ENCODE results near the gene TMEM269.

The TMEM269 gene, protein sequence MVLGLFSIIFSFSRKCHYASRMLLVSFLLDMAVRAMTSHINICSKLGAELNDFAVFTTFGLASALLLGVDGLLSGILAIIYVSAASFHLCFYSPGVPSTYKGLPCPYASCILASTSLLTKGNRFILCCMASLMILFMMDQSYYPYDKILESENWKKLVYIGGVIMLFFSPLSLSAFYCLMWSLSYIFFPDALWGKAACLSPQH

DNA sequence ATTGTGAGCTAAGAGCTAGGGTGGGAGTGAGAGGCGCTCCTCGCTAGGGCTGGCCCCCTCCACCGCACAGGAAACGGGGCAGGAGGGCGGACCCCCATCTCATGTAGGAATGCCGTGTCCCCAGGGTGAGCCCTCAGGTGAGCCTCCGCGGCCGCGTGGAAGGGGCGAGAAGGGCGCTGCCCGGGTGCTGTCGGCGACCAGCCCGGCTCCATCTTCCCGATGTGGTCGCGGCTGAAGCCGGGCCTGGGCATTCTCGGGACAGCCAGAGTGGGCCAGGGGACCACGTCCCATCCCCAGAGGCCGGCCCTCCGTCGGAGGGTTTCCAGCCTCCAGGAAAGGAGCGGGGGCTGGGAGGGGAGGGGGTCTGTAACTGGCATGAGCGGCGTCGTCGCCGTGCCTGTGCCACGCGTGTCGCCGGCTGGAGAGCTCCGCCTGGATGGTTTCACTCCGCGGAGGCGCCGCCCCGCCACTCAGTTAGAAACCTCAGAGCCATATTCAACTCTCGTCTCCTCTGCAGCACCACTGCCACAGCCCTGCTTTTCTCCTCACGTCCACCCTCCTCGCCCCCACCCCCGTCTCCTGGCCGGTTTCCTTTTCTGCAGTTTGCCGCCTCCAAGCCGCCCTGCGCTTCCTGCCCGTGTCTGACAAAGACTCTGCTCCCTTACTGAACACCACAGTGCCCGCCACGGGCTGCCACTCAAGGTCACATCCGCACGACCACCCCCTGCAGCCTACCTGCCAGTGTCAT lies at the start of gene TMEM269:
TMEM269 (plus strand) TSS at position 46 of the 748 bp plus-strand sequence. CDS start 4,903 bp downstream, outside the sequence.
- peak; percentile 21 for DNase-seq (ENCODE audit: low read depth)

DNA sequence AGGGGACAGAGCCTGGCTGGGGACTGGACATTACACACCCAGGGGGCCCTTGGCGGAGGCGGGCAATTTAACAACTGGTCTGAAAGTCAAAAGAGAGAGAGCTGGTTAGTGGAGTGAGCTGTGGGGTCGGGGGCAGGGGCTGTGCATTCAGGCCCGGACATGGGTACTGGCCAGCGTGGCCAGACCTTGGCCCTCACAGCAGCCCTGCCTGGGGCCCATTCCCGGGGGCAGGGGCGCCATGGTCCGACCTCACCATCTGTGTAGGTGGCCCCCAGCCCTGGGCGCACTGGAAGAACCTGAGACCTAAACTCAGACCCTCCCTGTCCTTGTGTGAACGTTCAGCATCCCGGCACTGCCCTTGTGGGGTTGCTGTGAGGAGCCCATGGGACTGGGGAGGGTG lies 49.7 kb upstream of the TMEM269 start:
- DNase-seq (ENCODE audit: low read depth) = no peak

DNA sequence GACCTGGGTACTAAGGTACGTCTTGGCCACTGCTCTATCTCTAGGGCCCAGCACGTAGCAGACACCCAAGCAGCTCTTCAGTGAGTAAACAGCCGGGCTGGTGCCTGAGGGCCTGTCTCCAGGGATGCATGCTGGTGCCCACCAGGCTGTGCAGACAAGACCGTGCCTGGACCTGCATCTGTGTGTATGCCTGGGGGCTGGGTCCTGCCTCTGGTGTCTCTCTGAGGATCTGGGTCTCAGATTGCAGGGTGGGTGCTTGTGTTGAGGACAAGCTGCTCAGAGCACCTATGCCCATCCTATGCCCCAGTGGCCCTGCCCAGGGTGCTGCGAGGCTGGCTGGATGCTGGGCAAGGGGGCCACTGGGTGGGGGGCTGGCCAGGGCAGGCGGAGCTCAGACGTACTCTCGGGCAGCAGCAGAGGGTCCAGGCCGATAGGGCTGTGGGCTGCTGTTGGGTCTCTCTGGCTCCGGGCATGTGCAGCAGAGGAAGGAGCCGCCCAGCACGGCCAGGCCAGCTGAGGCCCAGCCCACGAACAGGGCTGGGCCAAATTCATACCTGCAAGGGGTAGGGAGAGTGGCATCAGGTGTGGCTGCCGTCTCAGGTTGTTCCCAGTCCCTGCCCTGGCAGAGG lies 49.2 kb upstream of the TMEM269 start:
- no peak for DNase-seq (ENCODE audit: low read depth)

DNA sequence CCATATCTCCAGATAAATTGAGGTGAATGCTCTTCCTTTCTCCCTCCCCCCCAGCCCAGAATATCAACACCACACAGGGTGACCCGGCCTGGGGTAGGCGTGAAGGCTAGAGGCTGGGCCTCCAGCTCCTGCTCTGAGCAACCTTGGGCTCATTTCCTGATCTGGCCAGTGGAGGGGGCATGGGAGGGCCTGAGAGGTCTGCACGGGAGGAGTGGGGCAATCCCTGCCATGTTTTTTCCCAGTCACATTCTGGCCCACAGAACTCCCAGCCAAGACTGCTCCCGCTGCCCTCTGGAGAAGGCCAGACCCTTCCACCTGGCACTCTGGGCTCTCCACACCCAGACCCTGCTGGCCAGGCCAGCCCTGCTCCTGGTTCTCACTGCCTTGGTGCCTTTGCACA lies 48.6 kb upstream of the TMEM269 start:
- DNase-seq (ENCODE audit: low read depth) = no peak

DNA sequence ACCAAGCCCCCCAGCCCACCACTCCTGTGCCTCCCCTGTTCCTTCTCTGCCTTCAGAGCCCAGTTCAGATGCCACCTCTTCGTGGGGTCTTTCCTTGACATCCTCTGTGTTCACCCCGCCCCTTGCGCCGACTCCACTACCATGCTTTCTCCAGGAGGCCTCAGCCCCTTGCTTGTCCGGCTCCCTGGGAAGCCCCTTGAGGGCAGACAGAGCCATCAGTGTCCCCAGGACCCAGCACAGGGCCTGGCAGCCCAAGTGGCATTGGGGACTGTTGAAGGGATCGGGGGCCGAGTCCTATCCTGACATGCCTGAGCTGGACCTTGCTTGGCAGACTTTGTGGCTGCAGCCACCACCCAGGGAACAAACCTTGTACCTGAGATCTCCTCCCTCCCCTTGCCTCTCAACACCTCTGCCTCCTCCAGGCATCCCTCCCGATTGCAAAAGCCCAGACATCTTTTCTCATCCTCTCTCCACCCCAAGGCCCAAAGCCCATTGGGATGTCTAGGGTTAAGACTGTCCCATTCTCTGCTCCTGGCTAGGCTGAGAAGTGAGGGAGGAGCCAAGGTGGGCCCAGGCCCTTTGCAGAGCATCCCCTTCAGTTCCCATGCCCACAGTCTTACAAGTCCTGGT lies 48.1 kb upstream of the TMEM269 start:
- no peak for DNase-seq (ENCODE audit: low read depth)

DNA sequence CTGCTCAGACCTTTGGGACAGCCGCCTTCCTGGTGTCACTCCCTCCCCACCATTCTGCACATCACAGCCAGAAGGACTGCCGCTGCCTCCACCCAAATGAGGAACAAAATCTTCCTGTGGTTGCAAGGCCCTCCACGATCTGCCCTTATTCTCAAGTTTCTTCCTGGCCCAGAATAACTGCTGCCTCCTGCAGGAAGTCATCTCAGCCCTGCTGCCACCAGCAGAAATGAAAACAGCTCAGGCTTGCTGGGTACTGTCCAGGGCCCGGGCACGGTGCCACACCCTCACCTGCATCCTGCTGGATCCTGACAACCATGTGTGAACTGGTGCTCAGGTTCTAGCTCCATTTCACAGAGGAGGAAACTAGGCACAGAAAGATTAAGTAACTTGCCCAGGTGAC lies 47.5 kb upstream of the TMEM269 start:
- no peak for DNase-seq (ENCODE audit: low read depth)

DNA sequence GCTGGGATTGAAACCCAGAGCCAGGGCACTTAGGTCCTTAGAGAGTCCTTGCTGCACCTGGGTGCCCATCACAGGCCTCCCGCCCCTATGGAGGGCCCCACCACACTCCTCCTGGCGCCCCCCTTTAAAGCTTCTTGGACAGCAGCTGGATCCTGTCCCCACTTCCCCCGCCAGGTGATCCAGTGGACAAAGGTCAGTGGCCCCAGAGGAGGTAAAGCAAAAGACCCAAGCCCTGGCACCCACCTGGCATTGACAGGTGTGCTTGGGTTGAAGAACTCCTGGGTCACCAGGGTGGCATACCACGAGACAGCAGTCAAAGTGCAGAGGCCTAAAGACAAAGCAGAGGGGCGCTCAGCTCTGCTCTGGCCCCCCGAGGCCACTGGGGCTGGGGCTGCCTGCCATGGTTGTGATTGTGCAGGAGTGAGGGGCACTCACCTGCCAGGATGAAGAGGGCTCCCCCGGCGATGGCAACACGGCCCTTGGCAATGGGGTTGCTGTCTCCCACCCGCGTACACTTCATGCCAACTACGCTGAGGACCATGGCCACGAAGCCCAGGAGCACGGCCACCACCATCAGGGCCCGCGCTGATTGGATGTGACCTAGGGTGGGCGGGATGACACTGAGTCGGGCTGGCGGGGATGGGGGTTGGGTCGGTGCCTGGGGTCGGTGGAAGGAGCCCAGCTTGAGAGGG lies 46.7 kb upstream of the TMEM269 start:
- no peak for DNase-seq (ENCODE audit: low read depth)

DNA sequence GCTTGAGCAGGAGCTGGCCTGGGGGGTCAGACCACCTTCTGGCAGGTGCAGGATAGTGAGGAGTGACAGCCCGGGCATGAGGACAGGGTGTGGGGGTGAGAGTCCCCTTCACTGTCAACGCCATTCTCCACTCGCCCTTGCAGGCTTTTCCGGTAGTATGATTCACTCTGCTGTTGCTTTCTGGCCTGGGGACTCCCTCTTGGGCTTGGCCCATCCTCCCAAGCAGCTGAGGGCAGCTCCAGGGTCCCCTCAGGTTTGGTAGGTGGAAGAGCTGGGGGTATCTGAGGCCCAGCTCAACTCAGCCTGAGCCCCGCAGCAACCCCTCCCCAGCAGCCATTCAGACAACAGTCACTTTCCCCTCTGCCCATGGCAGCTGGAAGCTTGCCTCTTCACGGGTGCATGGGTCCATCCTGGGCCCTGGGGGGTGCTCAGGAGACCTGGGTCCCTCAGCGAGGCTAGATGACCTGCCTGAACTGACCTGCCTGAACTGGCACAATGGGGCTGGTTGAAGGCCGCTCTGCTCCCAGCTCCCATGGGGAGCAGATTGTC lies 46.0 kb upstream of the TMEM269 start:
- DNase-seq (ENCODE audit: low read depth) = no peak

DNA sequence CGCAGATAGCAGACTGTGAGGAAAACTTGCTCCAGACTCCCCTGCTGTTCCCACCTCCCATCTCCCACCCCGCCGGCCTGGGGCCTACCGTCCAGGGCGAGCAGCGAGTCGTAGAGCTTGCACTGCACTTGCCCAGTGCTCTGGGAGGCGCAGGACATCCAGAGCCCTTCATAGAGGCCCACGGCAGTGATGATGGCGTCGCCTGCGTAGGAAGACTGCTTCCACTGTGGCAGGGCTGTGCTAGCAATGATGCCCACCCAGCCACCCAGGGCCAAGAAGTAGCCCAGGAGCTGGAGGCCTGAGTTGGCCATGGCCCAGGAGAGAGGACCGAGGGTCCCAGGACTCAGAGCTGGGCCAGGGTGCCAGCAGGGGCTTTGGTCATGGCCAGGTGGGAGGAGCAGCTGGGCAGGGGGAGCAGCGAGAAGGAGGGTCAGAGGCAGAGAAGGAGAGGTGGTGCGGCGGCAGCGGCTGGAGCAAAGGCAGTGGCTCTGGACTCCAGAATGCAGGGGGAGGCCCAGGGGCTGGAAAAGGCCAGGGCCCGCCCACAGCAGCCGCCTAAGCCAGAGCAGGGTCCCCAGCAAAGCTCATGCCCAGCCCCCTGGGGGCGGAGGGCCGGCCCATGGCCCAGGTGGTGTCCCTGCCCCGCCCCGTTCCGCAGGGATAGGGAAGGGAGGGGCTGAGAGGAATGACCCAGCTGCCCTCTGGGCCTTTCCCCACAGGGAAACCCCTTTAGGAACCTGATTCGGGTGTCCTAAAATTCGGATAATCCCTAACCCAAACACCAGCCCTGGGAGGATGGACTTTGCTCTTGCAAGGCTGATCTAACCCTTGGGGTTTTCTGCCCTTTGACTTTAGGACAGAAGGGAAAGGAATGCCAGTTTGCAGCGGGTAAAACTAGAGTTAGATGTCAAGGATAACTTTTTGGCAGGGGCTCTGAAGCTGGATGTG lies 44.8 kb upstream of the TMEM269 start, which contains the start of gene CLDN19:
CLDN19 (minus strand) TSS at position 484 of the 948 bp plus-strand sequence; CDS start at position 311, 173 bp downstream.
- no peak for DNase-seq (ENCODE audit: low read depth)

DNA sequence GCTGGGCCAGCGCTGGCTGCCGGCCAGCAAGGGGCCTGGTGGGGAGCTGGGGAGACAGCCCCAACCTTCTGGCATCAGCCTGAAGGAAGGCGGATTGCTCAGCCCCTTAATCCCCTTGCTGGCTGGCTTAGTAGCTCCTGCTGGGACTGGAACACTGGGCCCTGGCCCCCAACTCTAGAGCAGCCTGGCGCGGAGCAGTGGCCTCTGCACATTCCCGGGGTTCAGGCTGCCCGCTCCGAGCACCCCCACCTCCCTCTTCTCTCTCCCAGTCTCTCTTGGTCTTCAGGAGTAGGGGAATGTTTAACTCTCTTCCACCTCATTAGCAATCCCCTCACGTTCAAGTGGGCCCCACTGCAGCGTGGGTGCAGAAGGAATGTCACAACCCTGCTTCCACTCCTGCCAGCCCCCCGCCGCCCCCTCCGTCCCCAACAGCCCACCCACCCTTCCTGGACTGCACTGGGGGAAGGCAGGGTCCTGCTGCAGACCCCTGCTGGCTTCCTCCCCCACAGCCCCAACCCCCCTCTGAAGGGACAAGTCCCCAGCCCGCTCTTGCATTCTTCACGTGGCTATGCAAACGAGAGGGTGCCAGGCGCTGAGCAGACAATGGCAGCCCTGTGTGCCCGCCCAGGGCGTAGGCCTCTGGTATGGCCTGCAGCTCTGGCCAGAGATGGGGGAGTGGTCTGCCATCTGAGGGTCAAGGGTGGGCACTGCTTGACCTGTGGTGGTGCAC lies 43.8 kb upstream of the TMEM269 start:
- no peak for DNase-seq (ENCODE audit: low read depth)

DNA sequence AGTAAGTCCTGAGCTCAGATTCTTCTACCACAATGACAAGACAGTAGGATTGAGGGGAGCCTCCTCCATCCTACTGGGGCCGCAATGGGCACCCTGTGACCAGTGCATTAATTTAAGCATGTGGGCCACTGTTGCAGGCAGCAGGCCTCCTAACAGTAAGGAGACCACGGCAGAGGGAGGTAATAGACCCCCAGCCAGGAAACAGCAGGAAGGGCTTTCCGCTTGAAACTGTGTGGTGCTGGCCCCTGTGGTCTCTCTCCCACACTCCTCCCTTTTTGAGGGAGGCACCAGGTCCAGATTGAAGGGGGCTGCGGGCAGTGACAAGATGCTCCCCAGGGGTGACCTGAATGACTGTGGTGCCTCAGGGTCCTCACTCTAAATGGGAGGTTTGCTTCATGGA lies 43.1 kb upstream of the TMEM269 start:
- DNase-seq (ENCODE audit: low read depth) = no peak

DNA sequence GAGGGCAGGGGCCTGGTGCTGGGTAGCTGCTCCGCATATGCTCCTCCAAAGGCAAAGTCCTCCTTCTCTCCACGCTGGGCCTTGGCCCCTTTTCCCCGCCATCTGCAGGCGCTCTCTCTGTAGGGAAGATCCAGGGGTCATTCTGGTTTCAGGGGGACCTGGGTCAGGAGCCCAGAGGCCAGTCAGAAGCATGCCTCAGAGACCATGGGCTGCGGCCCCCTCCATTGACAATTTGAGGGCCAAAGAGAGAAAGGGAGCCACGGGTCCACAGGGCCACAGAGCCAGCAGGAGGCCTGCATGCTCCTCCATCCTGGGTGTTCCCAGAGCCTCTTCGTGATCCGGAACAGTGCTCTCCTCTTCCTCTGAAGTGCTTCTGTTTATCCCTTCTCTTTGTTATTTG lies 42.6 kb upstream of the TMEM269 start:
- no peak for DNase-seq (ENCODE audit: low read depth)

DNA sequence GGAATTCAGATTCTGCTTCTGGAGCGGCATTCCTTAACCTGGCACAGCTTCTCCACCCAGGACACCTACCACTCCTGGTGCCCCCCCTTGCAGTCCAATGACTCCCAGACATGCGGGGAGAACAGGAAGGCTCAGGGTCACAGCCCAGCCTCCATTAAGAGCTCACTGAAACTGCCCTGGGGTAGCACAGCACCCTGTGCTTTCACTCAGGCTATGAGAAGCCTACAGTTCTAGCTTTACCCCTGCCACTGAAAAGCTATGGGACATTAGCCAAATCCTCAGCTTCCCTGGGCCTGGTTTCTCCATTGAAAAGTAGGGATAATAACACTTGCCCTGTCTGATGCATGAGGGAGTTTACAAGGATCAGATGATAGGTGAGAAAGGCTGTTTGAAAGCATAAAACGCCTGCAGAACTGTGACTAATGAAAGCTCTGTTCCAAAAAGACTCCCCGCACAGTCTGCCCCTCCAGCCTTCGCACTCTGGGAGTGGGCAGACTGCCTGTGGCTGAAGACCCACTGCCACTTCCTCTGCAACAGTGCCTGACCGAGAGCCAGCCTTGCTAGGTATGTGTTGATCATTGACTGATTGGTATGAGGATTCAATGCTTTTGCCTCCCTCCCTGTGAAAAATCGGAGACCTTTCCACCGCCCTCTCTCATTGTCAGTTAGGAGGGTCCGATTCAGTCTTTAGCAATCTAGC lies 42.0 kb upstream of the TMEM269 start:
- no peak for DNase-seq (ENCODE audit: low read depth)

DNA sequence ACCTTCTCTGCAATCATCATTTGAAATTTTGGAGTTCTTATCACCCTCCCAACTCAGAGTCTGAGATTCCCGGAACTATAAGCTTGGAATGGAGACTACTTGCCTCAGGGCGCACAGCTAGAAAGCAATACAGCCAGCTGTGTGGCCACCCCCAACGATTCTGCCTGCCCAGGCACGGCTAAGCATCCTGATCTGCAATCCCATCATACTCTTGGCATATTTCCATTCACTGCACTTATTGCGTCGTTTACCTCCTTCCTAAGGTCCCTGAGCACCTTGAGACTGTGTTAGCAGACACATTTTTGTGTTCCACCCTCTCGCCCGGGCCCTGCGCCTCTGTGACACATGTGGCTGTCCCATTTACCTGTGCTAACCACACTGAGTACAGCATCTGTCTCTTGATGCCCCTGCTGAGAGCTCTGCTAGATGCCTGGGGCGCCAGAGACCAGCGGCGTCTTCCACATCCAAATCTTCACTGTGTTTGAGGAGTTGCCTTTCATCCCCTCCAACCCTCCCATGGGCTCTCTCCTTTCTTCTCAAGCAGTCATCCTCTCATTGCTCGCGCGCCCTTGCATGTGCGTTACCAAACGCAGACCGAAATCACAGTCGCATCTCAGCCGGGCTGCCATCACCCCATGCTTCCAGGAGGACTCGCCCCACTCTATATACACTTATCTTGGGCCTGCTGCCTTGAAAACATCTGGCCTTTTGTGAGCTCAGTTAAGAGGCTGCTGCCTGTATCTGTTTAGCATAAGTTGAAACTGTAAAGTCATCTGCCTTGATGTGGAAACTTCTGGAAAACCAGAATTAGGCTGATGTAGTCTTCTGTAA lies 41.3 kb upstream of the TMEM269 start:
- DNase-seq (ENCODE audit: low read depth) = no peak

DNA sequence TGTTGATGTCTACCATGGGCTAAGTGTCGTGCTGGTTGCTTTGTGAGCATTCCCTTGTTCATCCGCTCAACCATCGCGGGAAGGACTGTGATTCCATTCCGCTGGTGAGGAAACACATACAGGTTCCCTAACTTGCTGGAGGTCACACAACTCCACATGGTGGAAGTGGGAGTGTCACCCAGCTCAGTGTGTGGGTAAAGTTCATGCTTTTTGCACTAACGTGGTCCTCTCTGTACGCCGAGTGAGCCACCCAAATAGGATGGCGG lies 40.7 kb upstream of the TMEM269 start:
- no peak for DNase-seq (ENCODE audit: low read depth)

DNA sequence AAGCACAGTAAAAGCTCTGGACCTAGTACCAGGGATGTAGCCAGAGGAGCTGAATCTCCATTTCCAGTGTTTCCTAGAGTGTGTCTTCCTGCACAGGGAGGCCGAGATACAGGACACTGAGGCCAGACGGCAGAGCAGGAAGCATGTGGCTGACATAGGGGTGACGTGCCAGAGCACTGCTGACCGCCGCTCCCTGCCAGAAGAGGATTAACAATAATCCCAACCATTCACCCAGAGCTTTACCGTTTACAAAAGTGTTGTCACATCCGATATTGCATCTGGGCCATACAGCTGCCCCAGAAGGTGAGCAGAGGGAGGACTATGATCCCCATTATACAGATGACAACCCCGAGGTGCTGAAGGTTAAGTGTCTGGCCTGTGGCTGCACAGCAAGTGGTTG lies 38.9 kb upstream of the TMEM269 start:
- no peak for DNase-seq (ENCODE audit: low read depth)

DNA sequence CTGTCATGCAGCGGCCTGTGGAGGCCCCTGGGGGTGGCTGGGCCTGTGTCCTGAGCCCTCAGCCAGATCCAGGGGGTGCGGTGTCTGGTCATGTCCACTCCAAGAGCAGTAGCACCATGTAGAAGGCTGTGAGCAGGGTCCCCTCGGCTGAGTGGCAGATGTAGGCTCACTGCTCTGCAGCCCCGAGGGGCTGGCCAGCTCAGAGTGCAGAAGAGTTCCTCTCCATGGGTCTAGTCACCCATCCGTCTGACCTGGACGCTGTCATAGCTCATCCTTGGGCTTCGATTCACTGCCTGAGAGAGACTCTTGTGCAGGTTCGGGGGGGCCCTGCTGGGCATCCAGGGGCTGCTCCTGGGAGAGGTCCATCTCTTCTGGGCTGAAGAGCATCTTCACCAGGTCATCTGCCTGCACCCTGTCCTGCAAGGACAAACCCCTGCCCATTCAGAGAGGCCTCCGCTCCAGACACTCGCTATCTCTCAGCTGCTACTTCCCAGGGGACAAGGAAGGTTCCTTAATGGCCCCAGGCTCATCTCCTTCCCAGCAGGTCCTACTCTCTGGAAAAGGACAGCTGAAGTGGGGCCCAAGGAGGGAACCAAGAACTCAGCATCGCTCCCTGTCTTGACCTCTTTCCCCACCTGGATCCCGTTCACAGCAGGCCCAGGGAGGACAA lies 38.2 kb upstream of the TMEM269 start:
- no peak for DNase-seq (ENCODE audit: low read depth)

DNA sequence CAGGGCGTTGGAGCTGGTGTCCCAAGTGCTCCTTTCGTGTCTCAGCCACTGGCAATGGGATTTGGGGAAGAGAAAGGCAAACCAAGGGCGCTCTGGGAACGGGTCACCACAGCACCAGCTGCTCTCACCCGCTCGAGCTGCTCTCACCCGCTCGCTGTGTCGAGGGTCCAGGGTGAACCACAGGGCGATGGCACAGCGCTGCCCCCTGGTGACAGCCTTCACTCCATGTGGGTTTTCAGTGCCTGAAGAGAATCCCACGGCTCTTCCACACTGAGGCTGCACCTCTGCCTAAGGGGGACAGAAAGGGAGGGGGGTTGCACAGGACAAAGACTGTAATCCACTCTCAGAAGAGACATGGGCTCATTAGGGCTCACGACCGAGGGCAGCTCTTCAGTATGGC lies 37.7 kb upstream of the TMEM269 start:
- no peak for DNase-seq (ENCODE audit: low read depth)

All from activated T-cell treated with anti-CD3 and anti-CD28 coated beads for 24 hours (primary cell).